Pancreas (tissue), 10 donors: ENCODE data around the gene CNPY2. TPM values are rescaled to one million over a fixed set of nuclear protein-coding genes. Genes with fewer than 3 reads are reported as not detected.
A peak's percentile ranks its signal among the peaks of the same experiment; 100 is the strongest.

Source experiments
- ATAC-seq, 4 donors: fragments of 200-7000 bp; cut with Tn5 transposase; one replicate each; pipeline versions ENCODE4 v1.8.0 to v1.9.1; 2020; ENCODE audit warnings: mild to moderate bottlenecking in 4 of 4, moderate library complexity in 4 of 4
- DNase-seq, 6 donors: peaks; one replicate each; pipeline ENCODE4 v3.0.0-alpha.2; 2020
- FAIRE-seq: peaks from 2 replicates; lab custom pipeline; 2012; peaks lifted over from hg19 to GRCh38; lab: Jason Lieb, UNC
- H3K27ac ChIP-seq, 4 donors: fragments of 200-600 bp; sonication (generic); 1 replicate in 3 of 4; 2 replicates in 1 of 4; pipeline versions ENCODE4 v1.5.0 to v1.8.0; 2020
- H3K27me3 ChIP-seq, 4 donors: fragments of 200-600 bp; one replicate each; pipeline ENCODE4 v1.8.0; 2021
- H3K36me3 ChIP-seq, 3 donors: fragments of 200-600 bp; sonication (generic) in 1 of 3; one replicate each; pipeline versions ENCODE4 v1.5.0 to v1.8.0; 2020 to 2021
- H3K4me1 ChIP-seq, 3 donors: fragments of 200-600 bp; one replicate each; pipeline ENCODE4 v1.8.0; 2021
- H3K4me3 ChIP-seq, 4 donors: fragments of 200-600 bp; sonication (generic) in 2 of 4; one replicate each; pipeline versions ENCODE4 v1.5.0 to v1.8.0; 2020 to 2021
- H3K9me3 ChIP-seq, 4 donors: fragments of 200-600 bp; one replicate each; pipeline ENCODE4 v1.8.0; 2021
- WGBS, 2 donors: extraction: QIAGEN DNeasy Blood & Tissue Kit; methylation state at CpG; one replicate each; pipeline ENCODE4 v1.1.7; 2013; 5-methylcytosine and 5-hydroxymethylcytosine counted together
- intact Hi-C, 3 donors: fragments of 100-400 bp; cut with DNase I; formaldehyde crosslinking; loops; one replicate each; pipeline versions ENCODE4 v1.11.1 to v1.14.2; 2022
- polyA plus RNA-seq, 2 donors: library from polyadenylated mRNA; stranded (reverse); fragments of 200-250 nt; gene quantifications; one replicate each; pipeline ENCODE4 v1.2.3, GENCODE V29; 2013
- total RNA-seq, 6 donors: library from RNA; stranded (reverse); fragmentation: NEBNext Ultra II Directional in 4 of 6; extraction: Animal tissue kit (Norgen Biotek cat#: 25700) in 4 of 6; gene quantifications; one replicate each; pipeline versions ENCODE4 v1.2.1 to v1.2.4, GENCODE V29; 2021 to 2023
- TF ChIP-seq, protein P1 (sequence below), 4 donors: fragments of 200-600 bp; sonication (generic) in 3 of 4; IDR thresholded peaks; one replicate each; pipeline versions ENCODE4 v1.5.0 to v1.8.0; 2021; ENCODE audit warnings: antibody characterized with exemption in 4 of 4
- donor health status: healthy with polysubstance abuse.
- donor health status: DM: no; HTN: no; CAD: no; lungs with moderate emphysema.
- donor health status: DM: no; HTN: no; CAD: no.
- donor health status: control.
- donor health status: control.
- donor health status: Bipolar disorder and iron deficiency.
- donor health status: DM: yes; HTN: yes; CAD: no.
- donor health status: DM: no; HTN: no; CAD: no.
- donor health status: DM: no; HTN: no; CAD: no.
- donor health status: DM: yes; HTN: yes; CAD: no.

The CNPY2 gene
- total and polyA plus RNA-seq, 8 donors, result 45.3 to 141 (median 71.8) TPM

DNA sequence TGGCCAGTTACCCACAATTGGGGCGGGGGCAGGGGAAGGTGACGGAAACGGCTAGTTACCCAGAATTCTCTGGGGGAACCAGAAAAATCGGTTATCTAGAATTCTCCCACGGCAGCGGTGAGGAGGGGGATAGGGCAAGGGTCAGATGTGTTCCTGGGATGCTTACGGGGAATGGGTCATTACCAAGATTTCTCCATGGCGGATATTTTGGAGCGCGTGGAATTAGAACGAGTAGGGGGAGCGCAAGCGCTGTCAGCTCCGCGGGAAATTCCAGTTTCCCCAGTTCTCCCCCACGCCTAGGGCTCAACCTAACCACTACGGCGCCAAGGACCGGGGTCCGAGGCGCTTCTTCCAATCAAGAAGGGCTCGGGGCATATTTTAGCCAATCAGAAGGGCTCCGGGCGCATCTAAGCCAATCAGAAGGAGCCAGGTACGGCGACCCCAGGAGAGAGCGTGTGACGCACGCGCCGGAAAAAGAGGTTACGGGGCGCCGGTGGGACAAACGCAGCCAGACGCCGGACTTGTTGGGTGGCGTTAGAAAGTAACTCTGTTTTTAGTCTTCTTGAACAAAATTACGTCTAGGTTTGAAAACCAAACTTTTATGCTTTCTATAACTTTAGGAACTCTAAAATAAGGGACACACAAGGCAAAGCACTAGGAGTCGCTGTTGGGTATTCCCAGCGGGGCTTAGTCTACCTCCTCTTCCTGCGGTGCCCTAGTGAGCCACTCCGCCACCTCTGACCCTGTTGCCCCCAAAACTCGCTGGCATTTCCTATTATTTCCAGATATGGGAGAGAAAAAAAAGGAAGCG, 18.1 kb upstream of the CNPY2 start, which contains the start of gene PAN2:
PAN2 (minus strand) TSS at position 322 of the 811 bp plus-strand sequence. CDS start 906 bp downstream, outside the sequence.
- WGBS, 2 donors, result 0% methylated on average over 45 of the region's 45 CpGs
- TF ChIP-seq, protein P1, sequence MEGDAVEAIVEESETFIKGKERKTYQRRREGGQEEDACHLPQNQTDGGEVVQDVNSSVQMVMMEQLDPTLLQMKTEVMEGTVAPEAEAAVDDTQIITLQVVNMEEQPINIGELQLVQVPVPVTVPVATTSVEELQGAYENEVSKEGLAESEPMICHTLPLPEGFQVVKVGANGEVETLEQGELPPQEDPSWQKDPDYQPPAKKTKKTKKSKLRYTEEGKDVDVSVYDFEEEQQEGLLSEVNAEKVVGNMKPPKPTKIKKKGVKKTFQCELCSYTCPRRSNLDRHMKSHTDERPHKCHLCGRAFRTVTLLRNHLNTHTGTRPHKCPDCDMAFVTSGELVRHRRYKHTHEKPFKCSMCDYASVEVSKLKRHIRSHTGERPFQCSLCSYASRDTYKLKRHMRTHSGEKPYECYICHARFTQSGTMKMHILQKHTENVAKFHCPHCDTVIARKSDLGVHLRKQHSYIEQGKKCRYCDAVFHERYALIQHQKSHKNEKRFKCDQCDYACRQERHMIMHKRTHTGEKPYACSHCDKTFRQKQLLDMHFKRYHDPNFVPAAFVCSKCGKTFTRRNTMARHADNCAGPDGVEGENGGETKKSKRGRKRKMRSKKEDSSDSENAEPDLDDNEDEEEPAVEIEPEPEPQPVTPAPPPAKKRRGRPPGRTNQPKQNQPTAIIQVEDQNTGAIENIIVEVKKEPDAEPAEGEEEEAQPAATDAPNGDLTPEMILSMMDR (IDR thresholded peaks at IDR 0.05), result peak in 2 of 4 donors; percentile 13 to 22
- intact Hi-C loops, result no loop called here
- Histone ChIP-seq H3K36me3 (no peaks in the 10 kb centered on the region), H3K27ac (peak within 1 kb of the TSS; percentile 88 to 97 (median 92)), H3K27me3 (no peaks in the 10 kb centered on the region), H3K4me3 (peak within 1 kb of the TSS; percentile 37 to 68 (median 51)), H3K4me1 (peaks cover 0 to 6% (median 0%) of the 10 kb centered on the region in 3 donors), H3K9me3 (no peaks in the 10 kb centered on the region)
- peak; percentile 9 for FAIRE-seq
- DNase-seq, result peak; percentile 91 to 96 (median 95)
- peak; percentile 97 to 99 (median 99) for ATAC-seq

DNA sequence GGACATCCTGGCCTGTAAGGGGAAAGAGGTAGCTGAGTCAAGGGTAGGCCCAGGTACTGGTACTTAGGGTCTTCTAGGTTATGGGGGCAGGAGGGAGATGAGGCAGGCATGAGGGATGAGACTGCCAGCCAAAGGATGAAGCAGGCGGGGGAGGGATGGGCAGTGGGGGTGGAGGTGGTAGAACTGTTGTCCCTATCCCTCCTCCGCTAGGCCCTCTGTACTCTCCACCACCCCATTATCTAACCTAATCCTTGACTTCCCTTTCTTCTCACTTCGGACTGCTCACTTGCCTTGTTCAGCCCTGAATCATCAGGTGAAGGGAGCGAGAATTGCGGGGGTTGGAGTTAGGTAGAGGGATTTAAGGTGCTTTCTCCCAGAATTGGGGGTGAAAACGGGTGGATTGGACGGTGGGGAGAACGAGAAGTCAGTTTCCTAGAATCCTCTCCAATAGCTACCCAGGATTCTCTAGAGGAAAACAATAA, 17.4 kb upstream of the CNPY2 start:
- peak overlapping the region; percentile 88 to 97 (median 92) for H3K27ac ChIP-seq
- no peak for FAIRE-seq
- intact Hi-C loops, result no loop called here
- peak in 1 of 6 donors; percentile 19 for DNase-seq
- no peaks in the 10 kb centered on the region for H3K27me3 ChIP-seq
- H3K4me3 ChIP-seq, result peak overlapping the region; percentile 37 to 68 (median 51)
- WGBS, 2 donors, result 20 to 25% methylated on average over 7 to 8 of the region's 8 CpGs
- H3K4me1 ChIP-seq, result peaks cover 0 to 6% (median 0%) of the 10 kb centered on the region in 3 donors
- H3K36me3 ChIP-seq, result no peaks in the 10 kb centered on the region
- ATAC-seq, result peak; percentile 2 to 15 (median 6)
- TF ChIP-seq, protein P1 (IDR thresholded peaks at IDR 0.05), result no peak
- no peaks in the 10 kb centered on the region for H3K9me3 ChIP-seq

DNA sequence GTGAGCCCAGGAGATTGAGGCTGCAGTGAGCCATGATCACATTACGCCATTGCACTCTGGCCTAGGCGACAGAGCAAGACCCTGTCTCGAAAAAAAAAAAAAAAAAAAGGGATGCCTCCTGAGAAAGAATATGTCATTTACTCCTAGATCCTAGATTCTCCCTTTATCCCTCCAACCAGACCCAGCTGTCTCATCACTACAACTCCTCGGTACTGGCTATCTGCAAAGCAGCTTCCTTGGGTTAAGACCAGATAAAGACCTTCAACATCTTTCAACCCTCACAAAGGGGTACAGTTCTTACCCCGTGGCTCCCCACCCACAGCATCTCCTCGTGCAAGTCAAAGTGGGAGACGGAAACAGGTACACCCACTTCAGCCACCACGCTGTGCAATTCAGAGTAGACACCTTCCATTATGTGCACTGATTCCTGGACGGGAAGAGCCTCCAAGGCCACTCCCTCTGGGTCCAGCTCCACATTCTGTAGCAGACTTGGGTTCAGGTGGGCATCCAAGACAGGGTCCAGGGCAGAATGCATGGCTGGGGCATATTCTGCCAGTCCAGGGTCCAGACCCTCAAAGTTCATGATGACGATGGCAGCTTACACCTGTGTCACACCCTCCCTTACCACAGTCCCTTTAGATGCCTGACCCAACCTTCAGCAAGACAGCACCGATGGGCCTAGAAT, 16.9 kb upstream of the CNPY2 start:
- 90 to 96% methylated on average over 11 of the region's 11 CpGs for WGBS, 2 donors
- TF ChIP-seq, protein P1 (IDR thresholded peaks at IDR 0.05), result no peak
- peak overlapping the region in 3 of 4 donors; percentile 37 to 68 (median 51) for H3K4me3 ChIP-seq
- DNase-seq (peak in 1 of 6 donors; percentile 45), ATAC-seq (no peak), FAIRE-seq (no peak)
- intact Hi-C loops, result no loop called here
- H3K9me3 ChIP-seq, result no peaks in the 10 kb centered on the region
- peaks cover 0 to under 1% (median 0%) of the 10 kb centered on the region in 3 donors for H3K36me3 ChIP-seq
- peak overlapping the region in 2 of 4 donors; percentile 92 to 97 for H3K27ac ChIP-seq
- peaks cover 0 to 6% (median 0%) of the 10 kb centered on the region in 3 donors for H3K4me1 ChIP-seq
- no peaks in the 10 kb centered on the region for H3K27me3 ChIP-seq

DNA sequence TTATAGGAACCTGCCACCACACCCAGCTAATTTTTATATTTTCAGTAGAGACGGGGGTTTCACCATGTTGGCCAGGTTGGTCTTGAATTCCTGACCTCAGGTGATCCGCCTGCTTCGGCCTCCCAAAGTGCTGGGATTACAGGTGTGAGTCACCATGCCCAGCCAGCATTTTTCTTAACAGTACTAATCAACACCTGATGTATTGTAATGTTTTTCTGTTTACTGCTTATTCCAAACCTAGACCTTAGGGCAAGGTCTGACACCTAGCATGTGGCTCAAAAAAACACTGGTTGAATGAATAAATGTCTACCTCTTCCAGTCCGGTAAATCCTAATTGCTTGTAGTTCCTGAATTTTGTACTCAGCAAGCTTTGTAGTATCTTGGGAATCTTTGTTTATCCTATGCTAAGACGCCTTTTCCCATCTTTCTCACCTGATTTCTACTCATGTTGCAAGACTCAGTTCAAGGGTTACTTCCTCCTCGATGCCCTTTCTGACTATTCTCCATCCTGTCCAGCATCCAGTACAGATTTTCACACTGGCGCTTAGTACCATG, 15.2 kb upstream of the CNPY2 start:
- FAIRE-seq (no peak), ATAC-seq (no peak), DNase-seq (no peak)
- 94 to 98% methylated on average over 7 of the region's 7 CpGs for WGBS, 2 donors
- peaks cover 2 to 13% (median 9%) of the 10 kb centered on the region in 3 donors for H3K36me3 ChIP-seq
- no peaks in the 10 kb centered on the region for H3K27me3 ChIP-seq
- TF ChIP-seq, protein P1 (IDR thresholded peaks at IDR 0.05), result no peak
- no peak overlapping the region for H3K4me3 ChIP-seq
- peaks cover 0 to 6% (median 0%) of the 10 kb centered on the region in 3 donors for H3K4me1 ChIP-seq
- no peaks in the 10 kb centered on the region for H3K9me3 ChIP-seq
- intact Hi-C loops, result no loop called here
- H3K27ac ChIP-seq, result no peak overlapping the region
